GM19043 (cell line): Measurements from ENCODE around the gene CD58.
"Not testable (repeated sequence)": the region's sequence is repeated elsewhere in the genome, so short reads cannot be mapped to it uniquely, and the experiment has no call there.

Source experiments
- ATAC-seq: cut with Tn5 transposase; IDR thresholded peaks from one replicate; pipeline ENCODE4 v1.9.1; 2021; ENCODE audit warnings: low read depth; ENCODE audit not compliant: unreplicated experiment

CD58 gene

DNA sequence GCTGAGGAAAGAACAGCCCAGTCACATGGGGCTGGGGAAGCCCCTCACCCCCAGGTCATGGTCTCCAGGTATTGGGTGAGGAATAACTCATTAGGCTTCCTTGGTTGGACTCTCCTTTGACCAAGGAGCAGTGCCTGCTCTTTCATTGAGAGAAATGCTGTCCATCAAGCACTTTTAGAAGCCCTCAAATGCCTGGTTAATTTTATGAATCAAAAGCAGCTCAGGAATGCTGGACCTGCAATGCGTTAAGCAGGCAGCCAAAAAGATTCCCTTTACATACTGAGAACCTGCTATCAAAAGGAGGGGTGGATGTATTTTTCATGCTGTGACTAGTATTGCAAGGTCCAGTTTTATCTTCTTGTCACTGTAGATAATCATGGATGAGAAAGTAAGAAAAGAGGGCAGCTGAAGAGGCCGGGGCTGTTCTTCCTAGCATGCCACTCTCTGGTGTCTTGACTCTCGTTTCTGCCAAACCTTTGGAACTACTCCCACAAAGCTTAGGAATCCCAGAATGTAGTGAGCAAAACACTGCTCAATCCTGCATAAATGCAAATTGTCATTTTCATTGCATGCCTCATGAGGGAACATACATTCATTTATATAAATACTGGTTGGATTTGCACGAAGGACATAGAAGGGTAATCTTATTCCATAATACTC is 2.1 kb upstream of the CD58 start:
- no peak for ATAC-seq

DNA sequence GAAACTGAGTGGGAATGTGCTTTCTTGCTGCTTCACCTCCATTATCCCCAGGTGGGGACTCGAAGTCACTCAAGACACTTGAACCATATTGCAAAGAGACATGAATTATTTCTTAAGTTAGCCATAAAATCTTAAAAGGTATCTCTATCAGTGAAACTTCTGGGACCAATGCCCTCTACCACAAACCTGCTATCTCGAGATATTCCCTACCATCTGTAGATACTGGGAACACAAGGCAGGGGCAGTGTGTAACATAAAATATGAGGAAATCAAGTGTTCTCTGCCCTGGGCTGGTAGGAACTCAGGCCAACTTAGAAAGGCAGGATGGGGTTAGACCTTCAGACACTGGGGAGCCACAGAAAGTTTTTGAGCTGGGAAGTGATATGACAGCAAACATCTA is 1.3 kb upstream of the CD58 start:
- no peak for ATAC-seq

GRCh38 chr1:116571215-116571919 is 541 bp upstream of the CD58 start:
- no peak for ATAC-seq

DNA sequence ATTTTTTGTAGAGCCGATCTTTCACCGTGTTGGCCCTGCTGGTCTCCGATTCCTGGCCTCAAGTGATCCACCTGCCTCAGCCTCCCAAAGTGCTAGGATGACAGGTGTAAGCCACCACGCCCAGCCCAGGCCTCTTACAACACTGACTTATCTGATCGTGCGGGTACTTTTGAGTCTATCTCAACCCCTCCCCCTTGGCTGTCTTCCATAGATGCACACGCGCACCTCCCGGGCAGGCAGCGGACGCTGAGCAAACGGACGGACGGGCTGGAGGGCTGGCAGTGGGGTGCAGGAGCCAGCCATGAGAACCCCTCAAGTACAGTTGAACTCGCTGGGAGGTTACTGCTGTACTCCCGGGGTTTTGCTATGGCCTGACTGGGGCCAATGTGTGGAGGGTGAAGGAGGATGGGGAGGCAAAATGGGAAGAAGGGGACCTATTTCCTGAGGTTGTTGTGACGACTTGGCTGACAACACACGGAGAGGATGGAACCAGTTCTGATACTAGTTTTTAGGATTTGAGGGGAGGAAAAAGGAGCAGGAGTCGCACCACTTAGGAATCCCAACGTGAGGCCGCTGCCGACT is 959 bp downstream of the CD58 start:
- no peak for ATAC-seq

DNA sequence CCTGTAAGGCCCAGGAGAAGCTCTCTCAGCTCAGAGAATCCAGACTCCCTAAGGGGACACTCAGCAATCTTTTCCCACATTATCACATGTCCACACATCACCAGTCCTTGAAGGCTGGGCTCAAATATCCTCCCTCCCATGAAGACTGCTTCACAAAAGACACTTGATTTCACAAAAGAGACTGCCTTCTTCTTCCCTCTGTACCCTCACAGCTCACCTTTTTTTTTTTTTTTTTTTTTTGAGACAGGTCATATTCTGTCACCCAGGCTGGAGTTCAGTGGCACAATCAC is 1.5 kb downstream of the CD58 start:
- no peak for ATAC-seq

- ATAC-seq = no peak
These were observed 2.0 kb downstream of the CD58 start for GRCh38 chr1:116568662-116569380.

DNA sequence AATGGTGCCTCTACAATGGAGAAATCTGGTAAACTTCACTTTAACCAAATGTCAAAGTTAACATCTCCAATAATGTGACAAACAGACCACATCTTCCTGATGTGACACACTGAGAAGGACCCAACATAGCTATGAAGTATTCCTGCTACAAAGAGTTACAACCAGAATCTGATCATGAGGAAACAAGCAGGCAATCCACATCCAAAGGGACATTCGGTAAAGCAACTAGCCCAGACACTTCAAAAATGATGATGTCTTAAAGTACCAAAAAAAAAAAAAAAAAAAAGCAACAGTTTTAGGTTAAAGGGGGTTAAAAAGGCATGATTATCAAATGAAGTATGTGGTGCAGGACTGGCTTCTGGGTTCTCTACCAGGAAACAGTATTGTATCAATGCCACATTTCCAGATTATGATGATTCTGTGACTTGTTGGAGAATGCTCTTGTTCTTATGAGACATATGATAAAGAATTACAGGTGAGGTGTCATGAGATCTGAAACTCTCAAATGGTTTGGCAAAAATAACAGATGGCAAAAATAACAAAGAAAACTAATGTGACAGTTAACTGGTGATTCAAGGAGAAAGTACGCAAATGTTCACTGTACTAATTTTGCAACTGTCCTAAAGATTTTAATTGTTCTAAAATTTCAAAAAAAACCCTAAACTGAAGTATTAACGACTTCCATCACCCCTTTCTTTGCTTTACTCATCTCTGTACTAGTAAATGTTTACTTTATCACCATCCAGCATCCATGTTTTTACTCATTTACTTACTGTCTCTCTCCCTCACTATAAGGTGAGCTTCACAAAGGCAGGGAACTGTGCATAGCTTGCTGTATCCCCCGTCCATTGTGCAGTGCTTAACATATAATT is 2.8 kb downstream of the CD58 start:
- no peak for ATAC-seq

DNA sequence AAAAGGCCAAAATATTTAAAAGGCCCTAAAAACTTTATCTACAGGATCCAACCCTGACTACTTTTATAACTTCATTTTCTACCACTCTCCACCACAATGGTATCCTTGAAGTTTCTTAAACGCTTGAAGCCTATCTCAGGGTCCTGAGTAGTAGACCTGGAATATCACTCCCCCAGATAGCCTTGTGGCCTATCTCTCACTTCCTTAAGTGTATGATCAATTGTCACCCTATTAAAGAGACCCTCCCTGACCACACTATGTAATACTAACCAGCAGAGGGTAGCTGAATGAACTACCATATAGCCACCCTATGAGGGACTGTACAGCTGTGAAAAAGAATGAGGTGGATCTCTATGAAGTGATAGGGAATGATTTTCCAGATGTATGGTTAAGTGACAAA is 5.6 kb downstream of the CD58 start:
- no peak for ATAC-seq

GRCh38 chr1:116564426-116564825 is 6.4 kb downstream of the CD58 start:
- ATAC-seq = no peak

- ATAC-seq = not testable (repeated sequence)
These were observed 8.4 kb downstream of the CD58 start for GRCh38 chr1:116562465-116562864.

DNA sequence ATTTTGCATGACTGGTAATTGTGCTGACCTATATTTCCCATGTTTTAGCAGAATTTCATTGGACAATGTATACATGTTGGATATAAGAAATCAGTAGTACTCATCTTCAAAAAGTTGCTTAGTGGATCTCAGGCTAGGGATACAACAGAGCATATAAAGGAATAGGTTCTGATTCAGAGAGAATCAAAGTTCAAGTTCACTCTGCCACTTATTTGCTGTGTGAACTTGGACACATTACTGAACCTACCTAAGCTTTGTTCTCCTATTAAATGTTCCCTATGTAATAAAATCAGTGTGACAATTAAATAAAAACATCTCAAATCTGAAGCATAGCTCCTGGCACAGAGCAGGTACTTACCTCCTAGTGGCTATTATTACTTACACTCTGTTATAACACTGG is 9.3 kb downstream of the CD58 start:
- ATAC-seq = no peak

DNA sequence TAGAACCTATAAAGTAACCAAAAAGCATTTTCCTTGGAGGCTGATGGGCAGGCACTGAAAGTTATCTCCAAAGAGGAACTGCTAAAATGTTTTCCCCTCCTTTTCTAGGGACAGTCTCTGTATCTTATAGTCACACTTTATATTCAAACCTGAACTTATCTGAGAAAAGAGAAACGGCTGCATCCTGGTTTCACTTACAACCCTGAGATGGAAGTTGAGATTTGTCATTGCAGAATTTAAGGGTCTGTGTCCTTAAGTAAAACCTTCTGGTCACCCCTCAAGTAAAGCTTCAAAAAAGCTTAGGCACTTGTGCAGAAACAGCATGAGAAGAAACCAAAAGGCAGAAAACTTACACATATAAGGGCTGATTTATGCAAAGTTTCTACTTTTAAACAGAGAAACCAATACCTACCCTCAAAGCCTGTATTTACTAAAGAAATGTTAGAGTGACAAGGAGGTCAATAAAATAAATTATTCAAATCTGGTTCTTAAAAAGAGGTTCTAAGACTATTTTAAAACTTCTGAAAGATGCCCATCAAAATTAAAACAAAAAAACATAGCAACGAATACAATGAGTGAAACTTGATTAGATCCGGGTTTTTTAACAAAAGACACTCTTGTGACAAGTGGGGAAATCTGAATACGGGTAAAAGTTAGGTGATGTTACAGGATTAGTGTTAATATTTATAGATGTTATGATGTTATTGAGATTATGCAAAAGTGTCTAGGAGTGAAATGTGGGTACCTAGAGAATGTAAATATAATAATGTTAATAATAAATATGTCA is 9.9 kb downstream of the CD58 start:
- no peak for ATAC-seq

DNA sequence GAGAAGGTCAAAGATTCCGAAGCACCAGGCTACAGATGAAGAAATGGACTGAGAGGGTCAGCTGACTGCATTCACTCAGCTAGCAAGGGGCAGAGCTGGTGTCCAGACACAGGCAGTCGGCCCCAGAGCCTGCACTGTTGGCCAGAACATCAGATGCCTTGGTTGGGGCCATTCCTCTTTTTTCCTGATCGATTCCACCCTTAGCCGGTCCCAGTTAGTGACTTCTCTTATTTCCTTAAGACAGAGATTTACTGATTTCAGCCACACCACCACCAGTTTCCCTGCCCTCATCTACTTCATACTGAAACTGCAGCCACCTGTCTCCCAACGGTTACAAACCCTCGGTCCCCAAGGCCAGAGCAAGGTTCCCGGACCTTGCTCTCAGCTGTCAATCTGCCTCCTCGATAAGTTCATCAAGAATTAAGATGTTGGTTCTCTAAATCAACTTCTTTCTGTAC is 11.5 kb downstream of the CD58 start:
- peak; percentile 36 for ATAC-seq

- no peak for ATAC-seq
These were observed 12.3 kb downstream of the CD58 start for GRCh38 chr1:116558571-116558970.

DNA sequence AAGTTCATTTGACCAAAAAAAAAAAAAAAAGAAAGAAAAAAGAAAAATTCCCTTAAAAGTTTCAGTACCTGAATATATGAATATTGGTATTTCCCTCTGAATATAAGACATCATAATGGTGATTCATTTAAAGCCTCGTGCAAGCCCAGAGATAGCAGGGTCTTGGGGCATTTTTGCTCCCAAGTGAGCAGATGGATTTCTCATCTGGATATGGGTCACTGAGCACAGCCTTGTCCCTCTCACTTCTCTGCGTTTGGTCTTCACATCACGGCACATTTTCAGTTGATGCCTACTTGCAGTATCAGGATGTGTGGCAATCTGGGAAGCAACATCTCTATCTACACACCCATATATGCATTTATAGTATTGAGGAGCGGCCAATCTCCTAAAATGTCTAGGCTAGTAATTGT is 12.7 kb downstream of the CD58 start:
- no peak for ATAC-seq

DNA sequence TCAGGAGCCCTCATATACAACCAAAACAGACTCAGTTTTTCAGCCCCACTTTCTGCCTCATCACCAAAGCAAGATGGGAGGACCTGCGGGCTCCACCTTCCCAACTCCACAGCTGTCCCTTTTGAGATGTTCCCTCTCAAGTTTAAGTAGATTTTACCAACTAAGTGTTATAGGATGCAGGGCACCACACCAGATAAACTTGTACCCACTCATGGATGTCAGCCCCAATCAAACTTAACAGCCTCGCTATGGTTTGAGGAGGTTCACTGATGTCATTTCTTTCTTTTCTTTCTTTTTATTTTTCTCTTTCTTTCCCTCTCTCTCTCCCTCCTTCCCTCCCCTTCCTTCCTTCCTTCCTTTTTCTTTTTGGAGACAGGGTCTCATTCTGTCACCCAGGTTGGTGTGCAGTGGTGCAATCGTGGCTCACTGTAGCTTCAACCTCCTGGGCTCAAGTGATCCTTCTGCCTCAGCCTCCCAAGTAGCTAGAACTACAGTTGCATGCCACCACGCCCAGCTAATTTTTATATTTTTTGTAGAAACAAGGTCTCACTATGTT is 13.4 kb downstream of the CD58 start:
- no peak for ATAC-seq

GRCh38 chr1:116556289-116557006 is 14.4 kb downstream of the CD58 start:
- peak; percentile 50 for ATAC-seq

- ATAC-seq = no peak
These were observed 15.9 kb downstream of the CD58 start for GRCh38 chr1:116554924-116555323.
